Measurements from ENCODE around the gene FAM221A.

DNA sequence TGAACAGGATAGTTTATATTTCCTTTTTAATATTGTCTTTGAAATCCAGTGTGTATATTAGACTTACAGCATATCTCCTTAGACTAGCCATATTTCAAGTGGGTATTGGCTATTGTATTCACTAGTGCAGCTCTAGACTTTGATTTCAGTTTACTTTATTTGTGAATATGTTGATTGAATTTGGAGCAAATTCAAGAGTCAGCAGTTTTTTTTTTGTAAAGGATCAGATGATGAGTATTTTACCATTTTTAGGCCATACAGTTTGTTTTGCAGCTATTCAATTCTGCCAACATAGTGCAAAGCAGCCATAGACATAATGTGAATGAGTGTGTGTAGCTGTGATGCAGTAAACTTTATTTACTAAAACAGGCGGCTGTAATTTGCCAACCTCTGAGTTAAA is 34.6 kb downstream of the FAM221A start:
- TF ChIP-seq, protein P1, sequence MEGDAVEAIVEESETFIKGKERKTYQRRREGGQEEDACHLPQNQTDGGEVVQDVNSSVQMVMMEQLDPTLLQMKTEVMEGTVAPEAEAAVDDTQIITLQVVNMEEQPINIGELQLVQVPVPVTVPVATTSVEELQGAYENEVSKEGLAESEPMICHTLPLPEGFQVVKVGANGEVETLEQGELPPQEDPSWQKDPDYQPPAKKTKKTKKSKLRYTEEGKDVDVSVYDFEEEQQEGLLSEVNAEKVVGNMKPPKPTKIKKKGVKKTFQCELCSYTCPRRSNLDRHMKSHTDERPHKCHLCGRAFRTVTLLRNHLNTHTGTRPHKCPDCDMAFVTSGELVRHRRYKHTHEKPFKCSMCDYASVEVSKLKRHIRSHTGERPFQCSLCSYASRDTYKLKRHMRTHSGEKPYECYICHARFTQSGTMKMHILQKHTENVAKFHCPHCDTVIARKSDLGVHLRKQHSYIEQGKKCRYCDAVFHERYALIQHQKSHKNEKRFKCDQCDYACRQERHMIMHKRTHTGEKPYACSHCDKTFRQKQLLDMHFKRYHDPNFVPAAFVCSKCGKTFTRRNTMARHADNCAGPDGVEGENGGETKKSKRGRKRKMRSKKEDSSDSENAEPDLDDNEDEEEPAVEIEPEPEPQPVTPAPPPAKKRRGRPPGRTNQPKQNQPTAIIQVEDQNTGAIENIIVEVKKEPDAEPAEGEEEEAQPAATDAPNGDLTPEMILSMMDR (IDR thresholded peaks at IDR 0.05; ENCODE audit: low read depth, low read length, missing input control): no peak
- TF ChIP-seq, protein P2, sequence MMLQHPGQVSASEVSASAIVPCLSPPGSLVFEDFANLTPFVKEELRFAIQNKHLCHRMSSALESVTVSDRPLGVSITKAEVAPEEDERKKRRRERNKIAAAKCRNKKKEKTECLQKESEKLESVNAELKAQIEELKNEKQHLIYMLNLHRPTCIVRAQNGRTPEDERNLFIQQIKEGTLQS (IDR thresholded peaks at IDR 0.05): no peak
- TF ChIP-seq NR2F2 (IDR thresholded peaks at IDR 0.05): no peak
- TF ChIP-seq YY1 (IDR thresholded peaks at IDR 0.05): no peak
